Neural progenitor cell (in vitro differentiated cells): ENCODE measurements around the gene ZNRD2.

Source experiments
- EZH2 ChIP-seq: fragments of 200-600 bp; sonication (generic); IDR thresholded peaks from 2 replicates; pipeline ENCODE4 v1.6.1; 2017; ENCODE audit warnings: antibody characterized with exemption, mild to moderate bottlenecking, moderate library complexity
- EZH2phosphoT487 ChIP-seq: fragments of 200-600 bp; sonication (generic); IDR thresholded peaks from 2 replicates; pipeline ENCODE4 v1.6.1; 2017; ENCODE audit warnings: antibody characterized with exemption
- TF ChIP-seq, protein P1 (sequence below): fragments of 200-600 bp; sonication (generic); IDR thresholded peaks from 2 replicates; pipeline ENCODE4 v1.5.1; 2017; ENCODE audit warnings: antibody characterized with exemption, mild to moderate bottlenecking

DNA sequence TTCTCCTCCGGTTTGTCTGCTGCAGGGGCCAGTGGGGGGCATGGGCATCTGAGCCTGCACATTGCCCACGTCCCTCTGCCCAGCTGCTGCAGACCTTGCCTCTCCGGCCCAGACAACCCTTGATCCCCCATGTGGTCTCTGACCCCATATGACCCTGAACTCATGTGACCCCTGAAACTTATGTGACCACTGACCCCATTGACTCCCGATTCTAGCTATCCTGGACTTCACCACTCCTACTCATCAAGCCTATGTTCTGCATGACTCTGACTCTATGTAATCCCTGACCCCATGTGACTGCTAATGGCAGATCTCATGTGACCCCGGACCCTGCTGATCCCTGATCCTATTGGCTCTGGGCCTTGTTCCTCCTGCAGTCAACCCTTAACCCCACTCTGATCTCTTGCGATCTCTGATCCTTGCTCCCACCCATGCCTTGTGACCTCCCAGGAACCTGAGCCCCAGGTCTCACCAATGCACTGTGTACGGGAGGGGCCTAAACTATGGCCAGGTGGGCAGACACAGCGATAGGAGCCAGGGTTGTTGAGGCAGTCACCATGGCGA lies 17.8 kb upstream of the ZNRD2 start:
- TF ChIP-seq, protein P1, sequence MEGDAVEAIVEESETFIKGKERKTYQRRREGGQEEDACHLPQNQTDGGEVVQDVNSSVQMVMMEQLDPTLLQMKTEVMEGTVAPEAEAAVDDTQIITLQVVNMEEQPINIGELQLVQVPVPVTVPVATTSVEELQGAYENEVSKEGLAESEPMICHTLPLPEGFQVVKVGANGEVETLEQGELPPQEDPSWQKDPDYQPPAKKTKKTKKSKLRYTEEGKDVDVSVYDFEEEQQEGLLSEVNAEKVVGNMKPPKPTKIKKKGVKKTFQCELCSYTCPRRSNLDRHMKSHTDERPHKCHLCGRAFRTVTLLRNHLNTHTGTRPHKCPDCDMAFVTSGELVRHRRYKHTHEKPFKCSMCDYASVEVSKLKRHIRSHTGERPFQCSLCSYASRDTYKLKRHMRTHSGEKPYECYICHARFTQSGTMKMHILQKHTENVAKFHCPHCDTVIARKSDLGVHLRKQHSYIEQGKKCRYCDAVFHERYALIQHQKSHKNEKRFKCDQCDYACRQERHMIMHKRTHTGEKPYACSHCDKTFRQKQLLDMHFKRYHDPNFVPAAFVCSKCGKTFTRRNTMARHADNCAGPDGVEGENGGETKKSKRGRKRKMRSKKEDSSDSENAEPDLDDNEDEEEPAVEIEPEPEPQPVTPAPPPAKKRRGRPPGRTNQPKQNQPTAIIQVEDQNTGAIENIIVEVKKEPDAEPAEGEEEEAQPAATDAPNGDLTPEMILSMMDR, result no peak
- TF ChIP-seq EZH2, result no peak
- TF ChIP-seq EZH2phosphoT487, result no peak
